T-helper 2 cell (primary cell): Measurements from ENCODE around the gene RARB.

Source experiments
- DNase-seq, 5 experiments: peaks; one replicate each; pipeline versions ENCODE4 v3.0.0 to v3.0.0-alpha.2; 2012 to 2022

The RARB gene

GRCh38 chr3:25473246-25473645 lies 45.2 kb downstream of the RARB start:
- DNase-seq = no peak

GRCh38 chr3:25474052-25474451 lies 46.0 kb downstream of the RARB start:
- no peak for DNase-seq

- no peak for DNase-seq
Observed at GRCh38 chr3:25476639-25477038, 48.6 kb downstream of the RARB start.

GRCh38 chr3:25478211-25478757 lies 50.2 kb downstream of the RARB start:
- DNase-seq = no peak

GRCh38 chr3:25478964-25479726 lies 51.1 kb downstream of the RARB start:
- no peak for DNase-seq

GRCh38 chr3:25479727-25480010 lies 51.6 kb downstream of the RARB start:
- no peak for DNase-seq

GRCh38 chr3:25480811-25481210 lies 52.7 kb downstream of the RARB start:
- no peak for DNase-seq

- no peak for DNase-seq
Observed at GRCh38 chr3:25481386-25481785, 53.3 kb downstream of the RARB start.

- DNase-seq = no peak
Observed at GRCh38 chr3:25483456-25483855, 55.4 kb downstream of the RARB start.

GRCh38 chr3:25485673-25486072 lies 57.6 kb downstream of the RARB start:
- DNase-seq = no peak

GRCh38 chr3:25486932-25487331 lies 58.9 kb downstream of the RARB start:
- no peak for DNase-seq

GRCh38 chr3:25489858-25490593 lies 62.0 kb downstream of the RARB start:
- DNase-seq = no peak

- no peak for DNase-seq
Observed at GRCh38 chr3:25493246-25493645, 65.2 kb downstream of the RARB start.

GRCh38 chr3:25493786-25494185 lies 65.7 kb downstream of the RARB start:
- DNase-seq = no peak

GRCh38 chr3:25495304-25495703 lies 67.2 kb downstream of the RARB start:
- DNase-seq = no peak

- DNase-seq = no peak
Observed at GRCh38 chr3:25495726-25496253, 67.7 kb downstream of the RARB start.

GRCh38 chr3:25497096-25497495 lies 69.0 kb downstream of the RARB start:
- DNase-seq = no peak

GRCh38 chr3:25500706-25501210 lies 72.7 kb downstream of the RARB start:
- DNase-seq = no peak

- DNase-seq = no peak
Observed at GRCh38 chr3:25502233-25502632, 74.2 kb downstream of the RARB start.

GRCh38 chr3:25503898-25504301 lies 75.8 kb downstream of the RARB start:
- DNase-seq = no peak

- DNase-seq = no peak
Observed at GRCh38 chr3:25505581-25505980, 77.5 kb downstream of the RARB start.

- DNase-seq = no peak
Observed at GRCh38 chr3:25507811-25508210, 79.7 kb downstream of the RARB start.

GRCh38 chr3:25508433-25508832 lies 80.4 kb downstream of the RARB start:
- no peak for DNase-seq

- DNase-seq = no peak
Observed at GRCh38 chr3:25508901-25509300, 80.8 kb downstream of the RARB start.
